Stomach (tissue), 4 donors: ENCODE results near the gene CHRM4.

Experiments
- CTCF ChIP-seq, 7 experiments: fragments of 450-650 bp in 4 of 7; fragments of 200-600 bp in 3 of 7; sonication (generic) in 3 of 7; IDR thresholded peaks; one replicate each; pipeline ENCODE4 v1.5.1; 2016 to 2019; ENCODE audit warnings: antibody characterized with exemption in 7 of 7, control low read depth in 2 of 7, mild to moderate bottlenecking in 1 of 7
- EP300 ChIP-seq: sonication (generic); formaldehyde crosslinking; IDR thresholded peaks from one replicate; pipeline ENCODE4 v1.6.1; 2017; ENCODE audit warnings: antibody characterized with exemption
- POLR2A ChIP-seq, 4 donors: fragments of 450-650 bp; IDR thresholded peaks; one replicate each; pipeline ENCODE4 v1.6.1; 2016; ENCODE audit warnings: antibody characterized with exemption in 4 of 4, control low read depth in 2 of 4, mild to moderate bottlenecking in 1 of 4, moderate library complexity in 1 of 4

- TF ChIP-seq CTCF (IDR thresholded peaks at IDR 0.05) (no peak), EP300 (no peak), POLR2A (IDR thresholded peaks at IDR 0.05) (no peak)
Measured at GRCh38 chr11:46341454-46341853, 50.1 kb downstream of the CHRM4 start.
